Activated T-cell treated with anti-CD3 and anti-CD28 coated beads, Interleukin-2, amount 50 U/mL, for 4 hours (primary cell): ENCODE data around the gene ZFP92. TPM values are rescaled to one million over a fixed set of nuclear protein-coding genes. Genes with fewer than 3 reads are reported as not detected.

Experiments used
- ATAC-seq, 2 donors: fragments of 200-7000 bp; cut with Tn5 transposase; one replicate each; pipeline ENCODE4 v1.10.0; 2021
- DNase-seq: peaks from one replicate; pipeline ENCODE4 v3.0.0-alpha.2; 2020
- H3K27me3 Mint-ChIP-seq: one replicate; pipeline ENCODE4 v1.8.0; 2021; ENCODE audit warnings: low read depth, mixed read lengths
- H3K36me3 Mint-ChIP-seq: one replicate; pipeline ENCODE4 v1.8.0; 2022; ENCODE audit warnings: mixed read lengths; ENCODE audit not compliant: insufficient read depth
- H3K4me1 Mint-ChIP-seq: one replicate; pipeline ENCODE4 v1.8.0; 2021; ENCODE audit warnings: low read depth, mixed read lengths
- H3K4me3 Mint-ChIP-seq: one replicate; pipeline ENCODE4 v1.8.0; 2021; ENCODE audit warnings: mild to moderate bottlenecking, moderate library complexity, mixed read lengths
- H3K9me3 Mint-ChIP-seq: one replicate; pipeline ENCODE4 v1.8.0; 2021; ENCODE audit warnings: mixed read lengths
- total RNA-seq, 3 donors: library from RNA; stranded (reverse); gene quantifications; one replicate each; pipeline ENCODE4 v1.2.1, GENCODE V29; 2021

Gene ZFP92
- total RNA-seq, 3 donors from 2014 or later, result 1.1 to 1.5 (median 1.5) TPM

DNA sequence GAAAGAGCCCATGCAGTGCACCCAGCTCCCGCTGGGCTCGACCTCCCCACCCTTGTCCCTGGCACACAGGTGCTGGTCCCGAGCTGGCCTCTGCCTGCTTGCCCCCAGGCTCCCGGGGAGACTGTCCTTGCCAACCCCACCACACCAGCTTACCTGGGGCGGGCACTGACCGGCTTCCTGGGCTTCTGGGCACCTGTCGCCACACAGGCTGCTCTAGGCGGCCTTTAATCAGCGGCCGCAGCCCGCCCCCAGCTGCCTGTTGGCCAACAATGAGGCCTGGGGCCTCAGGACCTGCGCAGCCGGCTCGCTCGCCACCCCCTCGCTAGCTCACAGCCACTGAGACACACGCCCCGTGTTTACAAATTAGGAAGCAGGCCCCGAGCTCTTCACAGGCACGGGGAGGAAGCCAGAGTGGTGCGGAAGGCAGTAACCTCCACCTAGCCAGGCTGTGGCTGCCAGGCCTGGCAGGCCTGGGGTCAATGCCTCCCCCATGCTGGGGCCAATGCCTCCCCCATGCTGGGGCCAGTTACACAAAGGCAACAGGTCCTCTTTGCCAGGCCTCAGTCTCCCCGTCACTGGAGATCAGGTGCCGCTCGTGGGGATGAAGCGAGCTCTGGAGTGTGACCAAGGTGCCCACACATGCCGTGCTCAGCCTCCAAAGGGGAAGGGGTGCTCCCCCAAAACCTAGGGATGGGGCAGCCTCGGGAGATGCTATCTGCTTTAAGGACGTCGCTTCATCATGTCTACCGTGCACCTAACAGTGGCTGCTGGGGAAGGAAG lies 34.8 kb downstream of the ZFP92 start, which contains the start of gene TREX2:
Gene TREX2 (minus strand): TSS at position 201 of the 780 bp plus-strand sequence. CDS start 626 bp downstream, outside the sequence.
- no peaks in the 10 kb centered on the region for H3K9me3 Mint-ChIP-seq
- H3K27me3 Mint-ChIP-seq, result no peaks in the 10 kb centered on the region
- DNase-seq (no peak), ATAC-seq (no peak)
- no peaks in the 10 kb centered on the region for H3K4me1 Mint-ChIP-seq
- H3K4me3 Mint-ChIP-seq, result no peak within 1 kb of the TSS
- peaks cover 2% of the 10 kb centered on the region for H3K36me3 Mint-ChIP-seq

DNA sequence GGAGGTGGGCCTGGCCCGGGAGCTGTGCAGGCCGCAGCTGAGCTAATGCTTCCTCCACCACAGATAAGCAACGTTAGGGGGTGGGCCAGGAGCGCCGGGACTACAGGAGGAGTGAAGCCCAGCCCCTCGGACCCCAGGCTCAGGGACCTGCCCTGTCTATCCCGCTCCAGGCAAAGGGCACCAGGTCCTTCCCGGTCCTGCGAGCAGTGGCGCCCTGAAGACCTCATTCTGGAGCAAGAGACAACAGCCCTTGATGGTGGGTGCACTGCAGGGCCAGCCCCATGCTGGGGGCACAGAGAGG lies 35.3 kb downstream of the ZFP92 start:
- no peaks in the 10 kb centered on the region for H3K27me3 Mint-ChIP-seq
- peaks cover 2% of the 10 kb centered on the region for H3K36me3 Mint-ChIP-seq

DNA sequence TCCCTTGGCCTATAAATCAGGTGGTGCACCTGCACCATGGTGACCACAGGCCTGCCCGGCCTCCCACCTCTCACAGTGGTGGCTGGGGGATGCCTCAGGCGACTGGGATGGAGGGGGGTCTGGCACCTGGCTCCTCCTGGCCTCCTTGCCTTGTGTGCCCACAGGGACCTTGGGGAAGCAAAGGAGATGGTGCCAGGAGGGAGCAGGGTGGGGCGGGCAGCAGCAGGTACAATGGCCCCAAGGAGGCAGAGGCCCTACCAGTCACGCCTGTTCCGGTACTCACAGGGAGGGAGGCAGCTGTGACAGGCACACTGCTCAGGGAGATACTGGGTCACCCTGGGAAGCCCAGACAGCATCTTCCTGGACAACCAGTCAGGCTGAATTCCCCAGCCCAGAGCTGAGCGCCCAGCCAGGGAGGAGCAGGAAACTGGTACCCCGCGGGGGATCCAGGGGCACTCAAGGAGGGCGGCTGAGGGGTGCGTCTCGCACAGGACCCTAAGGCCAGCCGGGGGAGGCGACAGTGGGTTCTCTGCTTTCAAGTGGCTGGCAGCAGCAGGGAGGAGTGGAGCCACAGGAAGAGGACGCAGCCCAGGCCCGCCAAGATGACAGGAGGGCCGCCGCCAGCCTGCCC lies 35.8 kb downstream of the ZFP92 start:
- ATAC-seq (no peak), DNase-seq (no peak)
- Mint-ChIP-seq H3K27me3 (no peaks in the 10 kb centered on the region), H3K9me3 (no peaks in the 10 kb centered on the region), H3K4me3 (no peak overlapping the region), H3K36me3 (peaks cover 2% of the 10 kb centered on the region), H3K4me1 (no peaks in the 10 kb centered on the region)

More for the DNA sequence above, 35.3 kb downstream of the ZFP92 start:
- no peak for ATAC-seq
- no peak for DNase-seq
- Mint-ChIP-seq H3K4me3 (no peak overlapping the region), H3K4me1 (no peaks in the 10 kb centered on the region), H3K9me3 (no peaks in the 10 kb centered on the region)

DNA sequence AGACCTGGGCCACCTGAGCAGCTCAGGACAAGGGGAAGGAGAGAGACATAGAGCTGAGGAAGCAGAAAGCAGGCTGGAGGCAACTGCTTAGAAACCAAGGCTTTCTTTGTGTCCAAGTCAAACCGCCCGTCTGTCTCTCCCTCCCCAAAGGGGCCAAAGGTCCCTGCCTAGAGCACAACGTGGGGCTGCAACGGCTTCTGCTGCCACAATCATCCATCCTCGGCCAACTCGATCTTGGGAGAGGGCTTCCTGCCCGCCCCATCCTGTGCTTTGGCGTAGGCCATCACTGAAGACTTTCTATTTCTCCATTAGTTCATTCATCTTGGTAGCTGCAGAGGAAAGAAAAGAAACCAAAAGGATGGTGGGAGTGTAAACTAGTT lies 36.3 kb downstream of the ZFP92 start:
- no peak overlapping the region for H3K4me3 Mint-ChIP-seq
- no peak for ATAC-seq
- H3K36me3 Mint-ChIP-seq, result peaks cover 2% of the 10 kb centered on the region
- no peaks in the 10 kb centered on the region for H3K27me3 Mint-ChIP-seq
- H3K4me1 Mint-ChIP-seq, result no peaks in the 10 kb centered on the region
- DNase-seq, result no peak
- no peaks in the 10 kb centered on the region for H3K9me3 Mint-ChIP-seq

DNA sequence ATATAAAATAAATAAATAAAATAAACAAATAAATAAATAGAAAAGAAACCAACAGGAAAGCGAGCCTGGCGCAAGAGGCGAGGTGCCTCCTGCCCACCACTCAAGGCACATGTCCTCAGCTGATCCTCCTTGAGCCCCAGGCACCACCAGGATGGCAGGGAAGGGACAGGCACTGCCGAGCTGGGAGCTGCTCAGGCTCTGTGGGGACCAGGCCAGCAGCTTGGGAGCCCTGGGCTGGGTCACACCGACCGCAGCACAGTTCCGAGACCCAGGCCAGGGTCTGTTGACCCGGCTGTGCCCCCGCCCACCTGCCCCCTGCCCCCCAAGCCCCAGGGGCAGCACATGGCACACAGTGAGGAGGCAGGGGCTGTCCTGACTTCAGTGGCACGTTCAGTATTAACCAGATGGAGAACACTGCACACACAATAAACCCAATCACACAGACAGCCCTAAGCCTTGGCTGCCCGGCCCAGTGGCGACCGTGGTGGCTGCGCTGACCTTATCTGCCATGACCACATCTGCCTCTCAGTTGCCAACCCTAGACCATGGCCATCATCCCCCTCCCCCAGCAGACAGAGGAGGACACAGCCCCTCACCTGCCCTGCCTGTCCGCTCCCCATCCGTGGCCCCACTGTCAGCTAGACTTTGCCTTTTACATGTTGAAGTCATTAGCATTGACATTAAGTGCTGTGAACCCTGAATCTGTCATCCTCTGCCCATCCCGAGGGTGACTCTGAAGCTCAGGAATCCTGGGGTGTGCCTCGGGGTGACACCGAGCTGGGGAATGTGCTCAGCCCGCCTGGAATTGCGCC lies 37.5 kb downstream of the ZFP92 start:
- Mint-ChIP-seq H3K27me3 (no peaks in the 10 kb centered on the region), H3K36me3 (peaks cover 2% of the 10 kb centered on the region), H3K4me3 (no peak overlapping the region), H3K9me3 (no peaks in the 10 kb centered on the region), H3K4me1 (no peaks in the 10 kb centered on the region)
- ATAC-seq (no peak), DNase-seq (no peak)

DNA sequence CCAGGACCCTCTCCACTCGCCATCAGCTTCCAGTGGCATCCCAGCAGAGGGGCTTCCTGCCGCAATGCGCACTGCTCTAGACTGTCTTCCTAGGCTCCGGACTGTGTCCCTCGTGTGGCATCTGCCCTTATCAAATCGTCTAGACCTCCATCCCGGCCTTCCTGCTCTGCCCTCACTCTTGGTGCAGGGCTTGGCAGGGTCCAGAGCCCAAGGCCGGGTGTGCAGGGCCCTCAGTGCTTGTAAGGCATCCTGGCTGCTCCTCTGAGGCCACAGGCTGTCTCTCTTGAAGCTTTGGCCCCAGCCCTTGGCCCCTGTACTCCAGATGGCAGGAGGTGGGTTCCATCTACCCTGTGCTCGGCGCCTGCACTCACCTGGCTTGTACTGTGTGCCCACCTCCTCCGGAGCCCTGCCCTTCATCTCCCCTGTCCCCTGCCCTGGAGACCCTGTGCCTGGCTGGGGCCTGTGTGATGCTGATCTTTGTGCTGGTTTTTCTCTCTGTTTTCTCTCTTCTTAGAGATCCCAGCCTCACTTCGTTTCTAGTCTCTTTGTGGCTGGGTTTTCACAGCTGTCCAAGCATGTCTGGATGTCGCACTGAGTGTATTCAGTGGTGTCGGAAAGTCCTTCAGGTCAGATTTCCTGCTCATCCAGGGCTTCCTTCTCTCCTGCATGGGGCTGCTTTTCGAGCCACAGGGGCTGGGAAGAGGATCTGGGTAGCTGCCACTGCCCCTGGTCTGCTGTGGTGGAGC lies 38.3 kb downstream of the ZFP92 start:
- no peak overlapping the region for H3K4me3 Mint-ChIP-seq
- H3K4me1 Mint-ChIP-seq, result no peaks in the 10 kb centered on the region
- H3K9me3 Mint-ChIP-seq, result no peaks in the 10 kb centered on the region
- H3K27me3 Mint-ChIP-seq, result no peaks in the 10 kb centered on the region
- ATAC-seq (no peak), DNase-seq (no peak)
- peaks cover 2% of the 10 kb centered on the region for H3K36me3 Mint-ChIP-seq

DNA sequence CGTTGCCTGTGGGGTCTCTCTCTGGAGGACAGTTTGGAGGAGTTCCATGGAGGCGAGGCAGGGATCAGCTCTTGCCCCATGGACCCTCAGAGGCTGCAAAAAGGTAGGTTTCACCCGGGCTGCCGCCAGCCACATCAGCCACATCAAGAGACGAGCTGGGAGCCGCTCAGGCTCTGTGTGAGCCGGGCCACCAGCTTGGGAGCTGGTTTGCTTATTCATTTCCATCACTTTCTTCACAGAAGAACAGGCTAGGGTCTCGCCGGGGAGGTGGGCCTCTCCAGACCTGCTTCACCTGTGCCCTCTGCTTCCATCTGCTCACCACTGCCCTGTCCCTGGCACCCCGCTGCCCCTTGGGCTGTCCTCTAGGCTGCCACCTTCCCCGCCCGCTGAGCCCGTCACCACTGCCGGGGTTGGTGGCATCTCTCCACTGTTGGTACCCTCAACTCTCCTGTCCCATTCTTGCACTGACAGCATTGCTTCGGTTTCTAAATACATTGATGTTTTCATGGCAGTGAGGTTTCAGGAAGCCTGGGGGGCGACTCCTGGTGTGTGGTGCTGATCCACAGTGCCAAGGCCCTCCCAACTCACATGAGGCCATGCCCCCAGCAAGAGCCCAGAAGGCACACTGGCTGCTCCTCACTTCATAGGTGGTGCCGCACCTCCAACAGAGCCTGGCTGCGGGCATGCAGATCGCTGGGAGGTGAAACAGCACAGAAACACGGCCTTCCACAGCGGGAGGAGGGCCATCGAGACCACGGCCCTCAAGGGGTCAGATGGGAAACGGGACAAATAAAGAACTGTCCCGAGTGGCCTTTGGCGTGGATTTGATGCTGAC lies 39.1 kb downstream of the ZFP92 start:
- no peak for DNase-seq
- Mint-ChIP-seq H3K36me3 (peaks cover 2% of the 10 kb centered on the region), H3K4me1 (no peaks in the 10 kb centered on the region), H3K9me3 (no peaks in the 10 kb centered on the region), H3K4me3 (no peak overlapping the region), H3K27me3 (no peaks in the 10 kb centered on the region)
- no peak for ATAC-seq

DNA sequence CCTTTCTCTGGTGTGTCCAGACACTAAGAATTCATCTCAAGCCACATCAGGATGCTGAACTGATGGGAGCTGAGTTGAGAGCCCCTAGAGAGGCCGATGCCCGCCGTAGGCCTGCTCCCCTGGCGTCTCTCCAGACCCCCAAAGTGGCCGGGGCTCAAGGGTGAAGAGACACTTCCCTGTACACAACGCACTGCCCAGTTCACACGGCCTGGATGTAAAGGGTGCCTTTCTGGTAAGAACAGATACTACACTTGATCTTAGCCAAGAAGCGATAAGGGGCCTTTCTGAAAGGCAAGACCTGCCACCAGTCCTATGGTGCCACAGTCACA lies 39.6 kb downstream of the ZFP92 start:
- no peak overlapping the region for H3K4me3 Mint-ChIP-seq
- no peak for DNase-seq
- no peaks in the 10 kb centered on the region for H3K27me3 Mint-ChIP-seq
- peaks cover 2% of the 10 kb centered on the region for H3K36me3 Mint-ChIP-seq
- no peaks in the 10 kb centered on the region for H3K4me1 Mint-ChIP-seq
- ATAC-seq, result no peak
- no peaks in the 10 kb centered on the region for H3K9me3 Mint-ChIP-seq

DNA sequence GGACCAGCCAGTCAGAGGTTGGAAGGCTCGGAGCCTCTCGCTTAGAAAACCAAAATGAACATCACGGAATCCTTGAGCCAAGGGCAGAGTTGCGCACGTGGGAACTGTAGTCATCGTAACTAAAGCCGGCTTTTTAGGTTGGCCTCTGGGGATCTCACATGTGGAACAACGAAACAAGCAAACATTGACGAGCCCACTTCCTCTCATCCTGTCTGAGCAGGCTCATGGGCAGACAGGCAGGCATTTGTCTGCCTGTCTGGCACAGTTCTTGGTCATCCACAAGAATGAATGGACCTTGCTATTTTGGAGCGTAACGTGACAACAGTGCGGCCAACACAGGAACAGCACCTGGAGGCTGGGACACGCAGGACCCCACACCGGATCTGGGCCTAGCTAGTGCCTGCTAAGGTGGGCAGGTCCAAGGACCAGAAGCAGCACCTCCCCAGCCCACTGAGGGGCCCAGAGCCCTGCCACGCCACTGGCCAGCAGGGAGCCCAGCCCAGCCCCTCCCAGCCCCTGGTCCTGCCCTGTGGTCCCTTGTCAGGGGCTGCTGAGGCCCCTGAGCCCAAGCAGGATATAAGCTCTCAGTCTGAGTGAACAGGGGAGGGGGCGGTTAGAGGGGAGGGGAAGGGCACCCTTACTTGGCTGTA lies 43.8 kb downstream of the ZFP92 start:
- H3K9me3 Mint-ChIP-seq, result no peaks in the 10 kb centered on the region
- no peak for ATAC-seq
- H3K4me3 Mint-ChIP-seq, result no peak overlapping the region
- no peaks in the 10 kb centered on the region for H3K27me3 Mint-ChIP-seq
- no peak for DNase-seq
- H3K36me3 Mint-ChIP-seq, result peaks cover 4% of the 10 kb centered on the region
- no peaks in the 10 kb centered on the region for H3K4me1 Mint-ChIP-seq

DNA sequence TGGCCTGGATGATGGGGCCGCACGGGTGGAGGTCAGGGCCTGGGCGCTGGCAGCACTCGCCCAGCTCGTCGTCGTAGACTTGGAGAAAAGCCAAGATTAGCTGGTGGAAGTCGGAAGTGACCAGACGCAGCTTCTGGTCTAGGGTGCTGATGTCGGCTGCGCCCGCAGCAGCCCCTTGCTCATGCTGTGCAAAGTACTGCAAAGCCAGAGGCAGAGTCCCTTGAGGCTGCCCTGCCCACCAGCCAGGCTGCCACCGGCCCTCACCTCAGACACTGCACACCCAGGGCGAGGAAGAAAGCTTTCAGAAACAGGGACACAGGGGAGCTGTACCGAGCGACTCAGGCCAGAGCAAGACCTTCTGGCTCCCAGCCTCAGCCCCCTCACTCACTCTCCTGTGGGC lies 44.3 kb downstream of the ZFP92 start:
- no peaks in the 10 kb centered on the region for H3K27me3 Mint-ChIP-seq
- DNase-seq (no peak), ATAC-seq (no peak)
- no peak overlapping the region for H3K4me3 Mint-ChIP-seq
- peaks cover 4% of the 10 kb centered on the region for H3K36me3 Mint-ChIP-seq
- no peaks in the 10 kb centered on the region for H3K4me1 Mint-ChIP-seq
- no peaks in the 10 kb centered on the region for H3K9me3 Mint-ChIP-seq

DNA sequence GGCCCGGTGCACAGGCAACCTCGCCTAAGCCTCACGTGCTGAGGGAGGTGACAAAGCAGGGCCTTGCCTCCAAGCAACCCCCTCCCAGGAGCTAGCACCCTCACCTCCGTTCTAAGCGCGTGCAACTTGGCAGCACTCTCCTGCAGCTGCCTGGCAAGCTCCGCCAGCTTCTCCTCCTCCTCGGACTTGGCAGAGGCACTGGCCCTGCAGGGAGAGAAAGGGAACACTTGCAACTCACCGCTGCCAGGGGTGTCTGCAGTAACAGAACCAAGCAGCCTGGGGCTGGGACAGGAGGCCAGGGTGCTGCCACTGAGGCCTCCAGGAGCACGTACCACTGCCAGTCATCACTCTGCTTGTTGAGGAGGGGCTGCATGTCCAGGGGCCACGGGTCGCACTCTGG lies 44.9 kb downstream of the ZFP92 start:
- H3K27me3 Mint-ChIP-seq, result no peaks in the 10 kb centered on the region
- no peaks in the 10 kb centered on the region for H3K9me3 Mint-ChIP-seq
- H3K4me3 Mint-ChIP-seq, result no peak overlapping the region
- H3K4me1 Mint-ChIP-seq, result no peaks in the 10 kb centered on the region
- H3K36me3 Mint-ChIP-seq, result peaks cover 4% of the 10 kb centered on the region
- DNase-seq (no peak), ATAC-seq (no peak)

DNA sequence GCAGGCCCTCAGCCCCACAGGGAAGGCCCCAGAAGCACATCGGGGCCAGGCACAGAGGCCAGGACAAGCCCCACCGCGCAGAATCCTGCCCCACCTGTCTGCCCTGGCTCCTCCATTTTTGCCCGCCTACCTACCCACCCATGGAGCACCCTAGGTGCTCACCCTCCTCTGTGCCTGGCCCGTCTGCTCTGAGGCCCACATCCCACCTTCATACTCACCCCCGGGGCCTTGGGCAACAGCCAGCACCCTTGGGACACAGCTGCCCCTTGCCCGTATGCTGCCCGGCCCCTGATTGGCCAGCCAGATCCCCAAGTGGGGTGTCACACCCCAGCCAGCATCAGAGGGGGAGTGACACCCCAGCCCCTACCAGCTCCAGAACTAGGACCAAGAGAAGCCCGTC lies 45.4 kb downstream of the ZFP92 start:
- Mint-ChIP-seq H3K4me3 (no peak overlapping the region), H3K9me3 (no peaks in the 10 kb centered on the region), H3K27me3 (no peaks in the 10 kb centered on the region), H3K36me3 (peaks cover 8% of the 10 kb centered on the region), H3K4me1 (no peaks in the 10 kb centered on the region)
- ATAC-seq (no peak), DNase-seq (no peak)

DNA sequence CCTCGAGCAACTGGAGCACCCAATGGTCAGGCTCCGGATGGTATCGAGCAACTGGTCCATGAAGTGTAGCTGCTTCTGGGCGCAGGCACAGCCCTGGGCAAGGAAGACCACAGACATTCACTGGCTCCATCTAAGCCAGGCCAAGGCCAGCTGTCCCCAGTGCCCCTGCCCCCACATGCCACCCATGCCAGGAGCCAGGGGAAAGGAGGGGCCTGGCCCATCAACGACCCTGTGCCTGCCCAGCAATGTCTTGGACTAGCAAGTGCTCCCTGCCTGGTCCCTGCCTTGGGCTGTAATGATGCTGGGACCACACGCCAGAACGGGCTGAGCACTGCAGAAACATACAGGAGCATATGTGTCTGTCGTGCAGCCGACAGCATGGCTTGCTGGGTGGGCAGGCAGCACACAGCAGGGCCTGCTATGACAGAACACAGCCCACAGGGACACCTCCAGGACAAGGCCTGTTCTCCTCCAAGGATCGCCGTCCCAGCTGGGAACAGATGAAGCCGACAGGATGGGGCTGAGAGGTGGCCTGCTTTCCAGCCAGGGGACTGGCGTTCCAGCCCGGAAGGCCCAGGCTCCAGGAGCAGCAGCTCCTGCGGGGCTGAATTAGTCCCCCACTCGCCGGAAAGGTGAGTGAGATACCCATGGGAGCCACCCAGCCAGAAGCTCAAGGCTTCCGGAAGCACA lies 46.0 kb downstream of the ZFP92 start:
- Mint-ChIP-seq H3K27me3 (no peaks in the 10 kb centered on the region), H3K36me3 (peaks cover 10% of the 10 kb centered on the region), H3K4me1 (no peaks in the 10 kb centered on the region), H3K4me3 (no peak overlapping the region), H3K9me3 (no peaks in the 10 kb centered on the region)
- no peak for ATAC-seq
- DNase-seq, result no peak
